NOMO-1 treated with dmso at 0.1 percent for 144 hours (cell line): ENCODE results near the gene CXCR1.
A peak's percentile ranks its signal among the peaks of the same experiment; 100 is the strongest.
"Not testable (repeated sequence)": the region's sequence is repeated elsewhere in the genome, so short reads cannot be mapped to it uniquely, and the experiment has no call there.

ENCODE experiments used
- DNase-seq: peaks from one replicate; lab custom pipeline; 2025; ENCODE audit not compliant: unreplicated experiment; lab: John Stamatoyannopoulos, UW

Gene CXCR1

DNA sequence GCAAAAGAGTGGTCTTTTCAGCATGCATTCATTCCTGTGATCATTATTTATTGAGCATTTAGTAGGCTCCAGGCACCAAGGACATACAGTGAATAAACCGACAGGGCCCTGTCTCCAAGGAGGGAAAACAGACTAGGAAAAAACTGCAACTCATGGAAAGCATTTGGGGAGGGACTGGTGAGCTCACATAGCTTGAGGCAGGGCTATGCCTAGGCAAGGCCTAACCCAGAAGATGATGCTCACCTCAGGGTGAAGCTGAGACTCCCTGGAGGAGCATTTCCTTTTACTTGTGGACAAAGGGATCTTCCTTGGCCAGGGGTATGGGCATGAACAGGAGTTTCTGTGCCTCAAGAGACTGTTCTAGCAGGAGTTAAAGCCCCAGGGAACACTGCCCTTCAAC is 3.9 kb downstream of the CXCR1 start:
- no peak for DNase-seq

DNA sequence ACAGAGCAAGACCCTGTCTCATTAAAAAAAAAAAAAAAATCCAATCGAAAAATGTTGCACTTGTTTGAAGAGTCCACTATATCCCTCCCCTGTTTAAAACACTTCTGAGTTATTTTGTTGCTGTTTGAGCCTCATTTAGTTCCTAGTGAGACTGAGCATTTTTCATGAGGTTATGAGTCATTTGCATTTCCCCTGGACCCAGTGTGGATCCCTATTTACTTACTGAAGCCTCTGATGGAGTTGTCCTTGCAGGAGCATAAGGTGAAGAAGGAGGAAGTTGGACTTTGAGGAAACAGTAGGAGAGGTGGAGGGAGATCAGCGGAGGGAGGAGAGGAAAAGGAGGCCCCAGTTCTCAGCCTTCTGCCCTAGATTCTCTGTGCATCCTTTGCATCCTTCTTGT is 5.1 kb downstream of the CXCR1 start:
- DNase-seq, result no peak

DNA sequence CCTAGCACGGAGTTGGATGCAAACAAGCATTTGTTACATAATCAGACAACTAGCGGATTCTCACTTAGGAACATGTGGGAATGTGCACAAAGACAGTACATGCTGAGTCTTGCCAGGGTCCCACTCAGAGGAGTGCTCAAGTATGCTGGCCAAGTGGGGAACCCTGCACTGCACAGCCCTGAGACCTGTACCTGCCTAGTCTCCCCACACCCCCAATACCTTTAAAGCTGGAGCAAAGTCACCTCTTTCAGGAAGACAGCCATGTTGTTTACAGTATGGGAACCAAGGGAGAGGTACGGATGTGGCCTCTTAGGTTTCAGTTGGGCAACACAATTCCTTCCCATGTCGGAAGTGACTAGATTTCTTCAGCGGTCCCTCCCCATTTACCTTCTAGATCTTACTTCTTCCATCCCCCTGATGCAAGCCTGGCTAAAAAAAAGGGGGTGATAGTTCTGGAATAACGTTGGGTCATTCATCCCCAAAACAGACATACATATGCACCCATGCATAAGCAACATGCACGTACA is 10.7 kb downstream of the CXCR1 start:
- peak; percentile 18 for DNase-seq

DNA sequence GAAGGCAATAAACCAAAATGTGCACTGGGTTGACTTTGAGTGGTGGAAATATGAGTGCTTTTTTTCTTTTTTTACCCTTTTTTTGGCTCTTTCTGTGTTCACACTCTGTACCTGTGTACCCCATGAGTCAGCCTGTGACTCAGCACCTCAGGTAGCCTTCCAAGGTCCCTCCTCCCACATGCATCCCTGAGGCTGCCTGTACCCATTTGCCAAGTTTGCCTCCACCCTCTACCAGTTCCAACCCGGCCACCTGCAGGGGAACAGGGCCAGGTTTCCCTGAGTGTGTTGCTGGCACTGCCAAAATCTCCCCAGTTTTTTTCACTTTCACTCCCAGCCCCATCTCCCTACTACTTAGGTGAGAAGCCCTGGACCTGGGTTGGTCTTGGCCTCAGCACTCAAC is 14.0 kb downstream of the CXCR1 start:
- no peak for DNase-seq

- no peak for DNase-seq
These were observed 14.6 kb downstream of the CXCR1 start for GRCh38 chr2:218152172-218152571.

DNA sequence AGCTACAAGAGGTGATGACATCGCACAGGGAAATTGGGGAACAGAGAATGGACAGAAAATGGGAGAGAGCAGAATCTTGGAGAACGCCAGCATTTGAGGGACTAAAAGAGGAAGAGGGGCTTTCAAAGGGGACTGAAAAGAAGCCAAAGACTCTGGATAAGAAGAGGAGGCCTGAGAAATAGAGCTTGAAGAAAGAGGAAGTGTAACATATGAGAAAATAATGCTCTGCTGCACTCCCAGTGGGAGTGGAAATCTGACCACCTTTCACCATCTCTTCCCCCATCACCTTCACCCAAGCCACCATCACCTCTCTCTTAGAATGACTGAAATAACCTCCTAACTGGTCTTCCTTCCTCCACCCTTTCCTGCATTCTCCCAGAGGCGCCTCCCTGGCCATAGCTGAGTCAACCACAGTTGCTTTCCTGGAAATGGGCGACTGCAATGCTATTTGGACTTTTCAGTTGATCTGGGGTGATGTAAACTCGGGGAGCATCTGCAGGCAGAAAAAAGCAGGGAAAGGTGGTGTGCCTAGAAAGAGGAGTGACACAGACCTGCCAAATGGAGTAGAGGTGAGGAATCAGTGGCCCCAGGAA is 16.8 kb downstream of the CXCR1 start:
- no peak for DNase-seq

- no peak for DNase-seq
These were observed 17.7 kb downstream of the CXCR1 start for GRCh38 chr2:218149098-218149497.

GRCh38 chr2:218146056-218146455 is 20.7 kb downstream of the CXCR1 start:
- no peak for DNase-seq

DNA sequence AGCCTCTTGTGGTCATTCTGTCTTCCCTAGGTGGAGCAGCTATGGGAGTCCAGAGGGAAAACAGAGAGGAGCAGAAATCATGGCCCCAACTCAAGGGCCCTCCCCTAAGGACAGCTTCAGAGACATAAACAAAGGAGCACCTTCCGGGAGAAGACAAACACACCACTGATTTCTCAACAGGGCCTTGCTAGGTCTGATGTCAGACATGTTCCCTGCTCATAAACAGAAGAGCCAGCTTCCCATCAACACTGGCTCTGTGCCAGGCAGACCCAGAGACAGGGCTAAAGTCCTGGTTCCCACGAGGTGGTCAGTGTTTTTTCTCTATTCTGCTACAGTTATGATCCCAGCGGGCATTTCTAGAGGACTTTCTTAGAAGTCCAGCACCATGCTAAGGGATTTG is 21.6 kb downstream of the CXCR1 start:
- no peak for DNase-seq

- no peak for DNase-seq
These were observed 28.7 kb downstream of the CXCR1 start for GRCh38 chr2:218138047-218138446.

GRCh38 chr2:218137514-218137913 is 29.2 kb downstream of the CXCR1 start:
- DNase-seq, result no peak

- DNase-seq, result no peak
These were observed 35.9 kb downstream of the CXCR1 start for GRCh38 chr2:218130822-218131221.

- no peak for DNase-seq
These were observed 36.4 kb downstream of the CXCR1 start for GRCh38 chr2:218130377-218130776.

- no peak for DNase-seq
These were observed 37.2 kb downstream of the CXCR1 start for GRCh38 chr2:218129458-218130135.

GRCh38 chr2:218128781-218129457 is 37.8 kb downstream of the CXCR1 start:
- DNase-seq, result peak; percentile 32

DNA sequence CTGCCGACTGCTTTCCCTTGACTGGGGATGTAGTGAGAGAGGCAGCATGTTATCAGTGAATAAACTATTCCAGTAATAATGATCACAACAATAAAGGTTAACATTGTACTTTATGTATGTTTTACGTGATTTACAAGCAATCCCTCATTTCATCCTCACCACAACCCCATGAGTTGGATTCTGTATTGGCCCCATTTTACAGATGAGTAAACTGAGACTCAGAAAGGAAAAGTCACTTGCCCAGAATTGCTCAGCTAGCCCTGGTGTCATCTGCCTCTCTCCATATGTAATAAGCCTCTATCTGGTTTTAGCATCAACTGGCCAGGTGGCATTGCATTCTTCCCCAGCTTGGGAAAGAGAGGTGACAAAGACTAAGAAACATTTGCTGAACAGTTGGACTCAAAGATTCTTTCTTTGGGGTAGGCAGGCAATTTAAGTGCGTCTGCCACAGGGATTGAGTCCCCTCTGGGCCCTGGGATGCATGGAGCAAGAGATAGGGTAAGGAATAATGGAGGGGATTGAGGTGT is 38.8 kb downstream of the CXCR1 start:
- DNase-seq, result no peak

GRCh38 chr2:218125626-218126080 is 41.1 kb downstream of the CXCR1 start, which contains the start of gene CXCR2:
Gene CXCR2, plus strand, starts transcription at chr2:218126028. Its CDS starts 8,774 bp downstream, at chr2:218134802.
- DNase-seq, result peak; percentile 79

GRCh38 chr2:218125095-218125494 is 41.7 kb downstream of the CXCR1 start:
- DNase-seq, result peak; percentile 17

GRCh38 chr2:218123986-218124385 is 42.8 kb downstream of the CXCR1 start:
- no peak for DNase-seq

- DNase-seq, result not testable (repeated sequence)
These were observed 44.5 kb downstream of the CXCR1 start for GRCh38 chr2:218122286-218122685.

DNA sequence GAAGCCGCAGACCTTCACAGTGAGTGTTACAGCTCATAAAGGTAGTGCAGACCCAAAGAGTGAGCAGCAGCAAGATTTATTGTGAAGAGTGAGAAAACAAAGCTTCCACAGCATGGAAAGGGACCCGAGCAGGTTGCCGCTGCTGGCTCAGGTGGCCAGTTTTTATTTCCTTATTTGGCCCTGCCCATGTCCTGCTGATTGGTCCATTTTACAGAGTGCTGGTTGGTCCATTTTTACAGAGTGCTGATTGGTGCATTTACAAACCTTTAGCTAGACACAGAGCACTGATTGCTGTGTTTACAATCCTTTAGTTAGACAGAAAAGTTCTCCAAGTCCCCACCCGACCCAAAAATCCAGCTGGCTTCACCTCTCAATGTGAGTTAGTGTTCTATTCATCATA is 45.0 kb downstream of the CXCR1 start:
- DNase-seq, result not testable (repeated sequence)
